WI38 (cell line): ENCODE results near the gene ITPK1.
"Not testable (repeated sequence)": the region's sequence is repeated elsewhere in the genome, so short reads cannot be mapped to it uniquely, and the experiment has no call there.

ENCODE experiments used
- H3K4me3 ChIP-seq: 2 replicates; pipeline ENCODE4 v1.5.1; 2011; ENCODE audit warnings: low read depth, mild to moderate bottlenecking, control low read depth, low read length
- TF ChIP-seq, protein P1 (sequence below): IDR thresholded peaks from 2 replicates; pipeline ENCODE4 v1.5.1; 2012; ENCODE audit warnings: low read depth, mild to moderate bottlenecking, control low read depth, low read length

Gene ITPK1

DNA sequence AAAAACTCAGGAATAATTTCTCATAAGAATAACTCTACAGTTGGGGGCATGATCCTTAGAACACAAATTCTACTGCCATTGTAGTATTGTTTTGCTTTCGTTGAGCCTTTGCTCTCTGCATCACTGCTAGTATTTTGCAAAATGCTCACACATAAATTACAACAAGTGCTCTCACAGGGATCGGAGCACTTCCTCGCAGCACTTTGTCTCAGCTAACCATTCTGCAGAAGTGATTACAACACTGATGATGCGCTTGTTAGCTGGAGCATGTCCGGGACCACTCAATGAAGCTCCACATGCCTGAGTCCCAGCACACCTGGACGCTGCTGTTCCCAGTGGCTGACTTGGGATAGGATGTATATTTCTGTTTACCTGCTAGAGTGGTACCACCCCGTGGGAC is 37.4 kb upstream of the ITPK1 start:
- TF ChIP-seq, protein P1, sequence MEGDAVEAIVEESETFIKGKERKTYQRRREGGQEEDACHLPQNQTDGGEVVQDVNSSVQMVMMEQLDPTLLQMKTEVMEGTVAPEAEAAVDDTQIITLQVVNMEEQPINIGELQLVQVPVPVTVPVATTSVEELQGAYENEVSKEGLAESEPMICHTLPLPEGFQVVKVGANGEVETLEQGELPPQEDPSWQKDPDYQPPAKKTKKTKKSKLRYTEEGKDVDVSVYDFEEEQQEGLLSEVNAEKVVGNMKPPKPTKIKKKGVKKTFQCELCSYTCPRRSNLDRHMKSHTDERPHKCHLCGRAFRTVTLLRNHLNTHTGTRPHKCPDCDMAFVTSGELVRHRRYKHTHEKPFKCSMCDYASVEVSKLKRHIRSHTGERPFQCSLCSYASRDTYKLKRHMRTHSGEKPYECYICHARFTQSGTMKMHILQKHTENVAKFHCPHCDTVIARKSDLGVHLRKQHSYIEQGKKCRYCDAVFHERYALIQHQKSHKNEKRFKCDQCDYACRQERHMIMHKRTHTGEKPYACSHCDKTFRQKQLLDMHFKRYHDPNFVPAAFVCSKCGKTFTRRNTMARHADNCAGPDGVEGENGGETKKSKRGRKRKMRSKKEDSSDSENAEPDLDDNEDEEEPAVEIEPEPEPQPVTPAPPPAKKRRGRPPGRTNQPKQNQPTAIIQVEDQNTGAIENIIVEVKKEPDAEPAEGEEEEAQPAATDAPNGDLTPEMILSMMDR: no peak
- no peak overlapping the region for H3K4me3 ChIP-seq

DNA sequence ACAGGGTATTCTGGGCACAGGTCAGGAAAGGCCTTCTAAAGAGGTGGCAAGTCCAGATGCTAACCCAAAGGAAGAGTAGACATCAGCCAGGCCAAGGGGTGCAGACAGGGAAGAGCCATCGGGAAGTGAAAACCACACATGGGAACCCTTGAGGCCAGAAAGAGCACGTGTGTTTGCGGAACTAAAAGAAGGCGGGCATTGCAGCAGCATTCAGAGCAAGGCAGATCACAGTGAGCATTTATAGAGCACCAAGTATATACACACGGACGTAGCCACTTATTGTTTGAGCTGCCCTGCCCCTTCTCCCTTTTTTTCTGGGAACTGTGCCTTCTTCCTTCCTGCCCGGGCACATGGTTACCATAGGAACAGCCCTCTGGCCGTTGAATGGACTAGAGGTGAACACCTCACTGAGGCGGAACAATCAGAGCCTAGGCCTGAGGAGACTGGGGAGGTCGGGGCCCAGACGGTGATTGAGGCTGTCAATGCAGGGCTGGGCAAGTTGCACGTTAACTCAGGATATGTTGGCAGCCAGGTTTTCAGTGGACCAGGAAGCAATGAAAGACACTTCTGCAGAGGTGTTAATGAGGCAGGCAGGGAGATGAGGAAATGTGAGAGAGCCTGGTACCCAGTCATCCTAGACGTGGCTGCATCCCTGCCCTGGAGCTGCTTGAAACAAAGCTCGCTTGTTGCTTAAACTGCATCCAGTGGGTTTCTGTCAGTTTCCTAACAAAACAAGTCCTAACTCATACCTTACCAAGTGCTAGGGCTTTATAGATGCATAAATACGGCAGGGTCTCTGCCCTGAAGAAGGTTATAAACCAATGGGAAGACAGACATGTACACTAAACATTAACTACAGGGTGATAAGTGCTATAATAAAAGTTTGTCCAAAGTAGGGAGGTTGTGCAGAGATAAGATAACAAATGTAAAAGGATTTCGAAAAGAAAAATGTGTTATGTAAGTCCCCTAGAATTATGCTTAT is 34.8 kb upstream of the ITPK1 start:
- TF ChIP-seq, protein P1: no peak
- no peak overlapping the region for H3K4me3 ChIP-seq

DNA sequence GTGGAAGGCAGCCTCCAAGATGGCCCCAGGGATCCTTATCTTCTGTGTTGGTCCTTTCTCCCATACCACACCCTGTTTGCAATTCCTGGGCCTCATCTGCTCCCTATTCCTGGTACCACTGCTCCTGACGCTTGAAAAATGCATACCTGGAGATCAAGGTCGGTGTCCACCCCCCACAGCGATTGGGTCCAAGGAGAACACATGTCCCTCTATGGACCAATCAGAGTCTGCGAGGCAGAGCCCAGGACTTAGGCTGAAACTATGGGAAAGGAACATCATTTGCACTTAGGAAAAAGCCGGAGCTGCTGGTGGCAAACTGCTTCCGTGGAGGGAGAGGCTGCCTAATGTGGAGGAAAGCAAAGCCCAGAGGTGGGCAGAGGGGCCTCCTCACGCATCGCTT is 33.3 kb upstream of the ITPK1 start:
- no peak overlapping the region for H3K4me3 ChIP-seq
- TF ChIP-seq, protein P1: no peak

DNA sequence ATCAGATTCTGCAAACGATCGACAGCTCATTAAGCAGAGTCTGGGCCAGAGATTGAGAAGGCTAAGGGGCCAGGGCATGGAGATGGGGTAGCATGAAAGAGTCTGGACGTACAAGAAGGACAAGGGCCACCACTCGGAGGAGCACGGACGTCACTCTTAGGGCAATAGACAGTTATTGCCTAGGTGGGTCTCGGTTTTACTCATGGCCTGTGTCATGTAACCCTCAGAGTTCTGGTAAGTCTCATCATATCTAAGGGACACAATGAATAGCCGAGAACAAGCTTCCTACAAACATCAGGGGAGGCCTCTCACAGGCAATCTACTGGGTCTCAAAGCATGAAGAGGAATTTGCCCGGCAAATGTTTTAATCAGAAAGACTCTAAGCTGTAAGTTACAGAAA is 30.4 kb upstream of the ITPK1 start:
- TF ChIP-seq, protein P1: no peak
- no peak overlapping the region for H3K4me3 ChIP-seq

DNA sequence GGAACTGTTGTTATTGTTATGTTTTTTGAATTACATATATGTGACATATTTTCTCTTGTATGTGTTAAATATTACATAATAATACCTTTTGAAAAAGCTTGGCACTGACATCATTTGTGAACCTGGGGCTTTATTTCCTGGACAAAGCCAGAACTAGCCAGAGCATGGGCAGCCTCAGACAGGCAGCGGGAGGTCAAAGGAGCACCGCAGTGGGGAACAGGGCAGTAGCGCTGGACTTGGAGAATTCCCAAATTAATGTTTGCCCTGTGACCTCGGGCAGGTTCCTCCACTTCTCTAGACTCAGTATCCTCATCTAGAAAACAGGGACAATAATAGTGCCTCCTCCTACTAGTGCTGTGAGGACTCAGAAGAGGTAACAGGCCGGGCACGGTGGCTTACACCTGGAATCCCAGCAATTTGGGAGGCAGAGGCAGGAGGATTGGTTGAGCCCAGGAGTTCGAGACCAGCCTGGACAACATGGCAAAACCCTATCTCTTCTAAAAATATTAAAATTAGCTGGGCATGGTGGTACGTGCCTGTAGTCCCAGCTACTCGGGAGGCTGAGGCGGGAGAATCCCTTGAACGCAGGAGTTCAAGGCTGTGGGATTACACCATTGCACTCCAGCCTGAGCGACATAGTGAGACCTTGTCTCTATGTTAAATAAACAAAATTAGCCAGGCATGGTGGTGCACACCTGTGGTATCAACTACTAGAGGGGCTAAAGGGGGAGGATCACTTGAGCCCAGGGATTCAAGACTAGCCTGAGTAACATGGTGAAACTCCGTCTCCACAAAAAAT is 27.3 kb upstream of the ITPK1 start:
- TF ChIP-seq, protein P1: no peak
- no peak overlapping the region for H3K4me3 ChIP-seq

DNA sequence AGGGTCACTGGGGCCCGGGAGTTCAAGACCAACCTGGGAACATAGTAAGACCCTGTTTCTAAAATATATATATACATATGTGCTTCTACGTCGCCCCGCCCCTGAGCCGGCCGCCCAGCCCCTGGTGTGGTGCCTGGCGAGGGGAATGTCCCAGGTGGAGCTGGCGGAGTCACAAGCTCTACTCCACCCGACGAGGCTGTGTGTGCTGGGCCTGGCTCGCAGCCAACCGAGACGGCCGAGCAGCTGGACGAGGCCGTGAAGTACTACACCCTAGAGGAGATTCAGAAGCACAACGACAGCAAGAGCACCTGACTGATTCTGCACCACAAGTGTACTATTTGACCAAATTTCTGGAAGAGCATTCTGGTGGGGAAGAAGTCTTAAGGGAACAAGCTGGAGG is 22.1 kb upstream of the ITPK1 start:
- no peak overlapping the region for H3K4me3 ChIP-seq
- TF ChIP-seq, protein P1: 0 out of 2 replicates have a peak, but pooled peaks have one; percentile 3

DNA sequence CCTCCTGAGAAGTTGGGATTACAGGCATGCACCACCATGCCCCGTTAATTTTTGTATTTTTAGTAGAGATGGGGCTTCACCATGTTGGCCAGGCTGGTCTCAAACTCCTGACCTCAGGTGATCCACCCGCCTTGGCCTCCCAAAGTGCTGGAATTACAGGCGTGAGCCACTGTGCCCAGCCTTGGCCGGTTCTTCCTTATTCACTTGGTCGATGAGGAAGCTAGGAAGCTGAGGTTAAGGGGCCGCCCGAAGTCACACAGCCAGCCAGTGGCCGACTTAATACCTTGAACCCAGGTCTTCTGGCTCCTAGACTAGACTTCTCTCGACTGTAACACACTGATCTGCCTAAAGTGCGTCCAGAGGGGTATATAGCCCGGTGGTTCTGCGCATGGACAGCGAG is 20.8 kb upstream of the ITPK1 start:
- not testable (repeated sequence) for H3K4me3 ChIP-seq
